ENCODE data around the gene POLDIP3.
A peak's percentile ranks its signal among the peaks of the same experiment; 100 is the strongest.
"Not testable (repeated sequence)": the region's sequence is repeated elsewhere in the genome, so short reads cannot be mapped to it uniquely, and the experiment has no call there.

POLDIP3 gene

GRCh38 chr22:42617155-42617983 lies 2.7 kb upstream of the POLDIP3 start:
- no peak for FAIRE-seq

- not testable (repeated sequence) for FAIRE-seq
Observed at GRCh38 chr22:42615860-42616175, 1.1 kb upstream of the POLDIP3 start.

- FAIRE-seq = peak; percentile 97
Observed at GRCh38 chr22:42615092-42615859, 593 bp upstream of the POLDIP3 start.

- no peak for FAIRE-seq
Observed at GRCh38 chr22:42613872-42614301, 796 bp downstream of the POLDIP3 start.

GRCh38 chr22:42612336-42612735 lies 2.3 kb downstream of the POLDIP3 start:
- no peak for FAIRE-seq

- FAIRE-seq = no peak
Observed at GRCh38 chr22:42611051-42611450, 3.6 kb downstream of the POLDIP3 start.

GRCh38 chr22:42610186-42610585 lies 4.5 kb downstream of the POLDIP3 start:
- FAIRE-seq = peak; percentile 62

- no peak for FAIRE-seq
Observed at GRCh38 chr22:42608823-42609361, 5.8 kb downstream of the POLDIP3 start.

- FAIRE-seq = no peak
Observed at GRCh38 chr22:42608136-42608822, 6.4 kb downstream of the POLDIP3 start.

GRCh38 chr22:42607641-42608040 lies 7.0 kb downstream of the POLDIP3 start:
- not testable (repeated sequence) for FAIRE-seq

GRCh38 chr22:42604403-42604802 lies 10.3 kb downstream of the POLDIP3 start:
- FAIRE-seq = no peak

GRCh38 chr22:42603427-42603826 lies 11.3 kb downstream of the POLDIP3 start:
- no peak for FAIRE-seq

- FAIRE-seq = no peak
Observed at GRCh38 chr22:42602470-42602869, 12.2 kb downstream of the POLDIP3 start.

- FAIRE-seq = no peak
Observed at GRCh38 chr22:42601879-42602465, 12.7 kb downstream of the POLDIP3 start.

GRCh38 chr22:42596863-42597530 lies 17.7 kb downstream of the POLDIP3 start:
- FAIRE-seq = no peak

- FAIRE-seq = no peak
Observed at GRCh38 chr22:42596336-42596735, 18.3 kb downstream of the POLDIP3 start.

GRCh38 chr22:42595434-42595833 lies 19.2 kb downstream of the POLDIP3 start:
- no peak for FAIRE-seq

- no peak for FAIRE-seq
Observed at GRCh38 chr22:42591987-42592386, 22.7 kb downstream of the POLDIP3 start.

- FAIRE-seq = no peak
Observed at GRCh38 chr22:42587588-42588175, 27.0 kb downstream of the POLDIP3 start.

- no peak for FAIRE-seq
Observed at GRCh38 chr22:42586381-42586780, 28.3 kb downstream of the POLDIP3 start.

- FAIRE-seq = no peak
Observed at GRCh38 chr22:42585096-42585495, 29.6 kb downstream of the POLDIP3 start.
